Brain microvascular endothelial cell (primary cell): Measurements from ENCODE around the gene GRM4.

Experiments used
- DNase-seq: peaks from one replicate; pipeline ENCODE4 v3.0.0-alpha.2; 2020
- H3K27ac ChIP-seq: fragments of 250-450 bp; sonication (Bioruptor Pico); 2 replicates; pipeline ENCODE4 v1.5.1; 2020; ENCODE audit warnings: mild to moderate bottlenecking, moderate library complexity
- H3K27me3 ChIP-seq: fragments of 250-450 bp; sonication (Bioruptor Pico); replicated peaks from 2 replicates; pipeline ENCODE4 v1.5.1; 2020; ENCODE audit warnings: mild to moderate bottlenecking
- H3K36me3 ChIP-seq: fragments of 250-450 bp; sonication (Bioruptor Pico); replicated peaks from 2 replicates; pipeline ENCODE4 v1.5.1; 2020; ENCODE audit warnings: mild to moderate bottlenecking
- H3K4me3 ChIP-seq: 2 replicates; pipeline ENCODE4 v1.5.1; 2011; ENCODE audit warnings: low read depth, mild to moderate bottlenecking, control low read depth, low read length, moderate library complexity
- in situ Hi-C: cut with HindIII; loops from 2 replicates; pipeline ENCODE4 v1.10.0; 2017; ENCODE audit warnings: low sequenced_read_pairs, low pct_ligation_motif_present
- TF ChIP-seq, protein P1 (sequence below): IDR thresholded peaks from 2 replicates; pipeline ENCODE4 v1.5.1; 2011; ENCODE audit warnings: low read depth, mild to moderate bottlenecking, moderate library complexity, low read length, control low read depth, inconsistent platforms; ENCODE audit errors: missing control alignments

The GRM4 gene

DNA sequence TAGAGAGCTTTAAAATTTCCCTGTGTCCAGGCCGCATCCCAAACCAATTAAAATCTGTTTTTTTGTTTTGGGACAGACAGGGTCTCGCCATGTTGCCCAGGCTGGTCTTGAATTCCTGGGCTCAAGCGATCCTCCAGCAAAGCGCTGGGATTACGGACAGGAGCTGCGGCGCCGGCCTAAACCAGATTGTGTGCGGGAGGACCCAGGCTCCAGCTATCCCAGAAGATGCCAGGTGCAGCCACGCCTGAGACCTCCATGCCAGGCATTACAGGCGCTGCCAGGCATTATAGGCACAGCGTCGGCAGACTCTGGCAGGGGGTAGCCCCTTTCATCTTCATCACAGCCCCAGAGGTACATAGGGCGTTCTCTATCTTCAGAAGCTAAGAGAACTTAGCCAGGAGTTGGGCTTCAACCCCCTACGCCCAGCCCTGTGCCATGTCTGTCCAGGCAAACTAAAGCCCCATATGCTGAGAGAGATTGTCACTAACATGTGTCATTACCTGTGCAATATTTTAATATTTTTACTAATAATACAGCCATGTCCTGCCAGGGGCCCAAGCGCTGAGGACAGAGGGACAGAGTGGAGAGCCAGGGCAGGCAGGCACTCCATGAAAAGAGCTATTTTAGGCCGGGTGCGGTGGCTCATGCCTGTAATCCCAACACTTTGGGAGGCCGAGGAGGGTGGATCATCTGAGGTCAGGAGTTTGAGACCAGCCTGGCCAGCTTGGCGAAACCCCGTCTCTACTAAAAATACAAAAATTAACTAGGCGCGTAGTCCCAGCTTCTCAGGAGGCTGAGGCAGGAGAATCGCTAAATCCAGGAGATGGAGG, 9.8 kb upstream of the GRM4 start:
- DNase-seq = no peak
- H3K36me3 ChIP-seq = no peaks in the 10 kb centered on the region
- no peak overlapping the region for H3K27ac ChIP-seq
- TF ChIP-seq, protein P1, sequence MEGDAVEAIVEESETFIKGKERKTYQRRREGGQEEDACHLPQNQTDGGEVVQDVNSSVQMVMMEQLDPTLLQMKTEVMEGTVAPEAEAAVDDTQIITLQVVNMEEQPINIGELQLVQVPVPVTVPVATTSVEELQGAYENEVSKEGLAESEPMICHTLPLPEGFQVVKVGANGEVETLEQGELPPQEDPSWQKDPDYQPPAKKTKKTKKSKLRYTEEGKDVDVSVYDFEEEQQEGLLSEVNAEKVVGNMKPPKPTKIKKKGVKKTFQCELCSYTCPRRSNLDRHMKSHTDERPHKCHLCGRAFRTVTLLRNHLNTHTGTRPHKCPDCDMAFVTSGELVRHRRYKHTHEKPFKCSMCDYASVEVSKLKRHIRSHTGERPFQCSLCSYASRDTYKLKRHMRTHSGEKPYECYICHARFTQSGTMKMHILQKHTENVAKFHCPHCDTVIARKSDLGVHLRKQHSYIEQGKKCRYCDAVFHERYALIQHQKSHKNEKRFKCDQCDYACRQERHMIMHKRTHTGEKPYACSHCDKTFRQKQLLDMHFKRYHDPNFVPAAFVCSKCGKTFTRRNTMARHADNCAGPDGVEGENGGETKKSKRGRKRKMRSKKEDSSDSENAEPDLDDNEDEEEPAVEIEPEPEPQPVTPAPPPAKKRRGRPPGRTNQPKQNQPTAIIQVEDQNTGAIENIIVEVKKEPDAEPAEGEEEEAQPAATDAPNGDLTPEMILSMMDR = no peak
- no peak overlapping the region for H3K4me3 ChIP-seq
- peaks cover 29% of the 10 kb centered on the region for H3K27me3 ChIP-seq
- in situ Hi-C loops = no loop called here

DNA sequence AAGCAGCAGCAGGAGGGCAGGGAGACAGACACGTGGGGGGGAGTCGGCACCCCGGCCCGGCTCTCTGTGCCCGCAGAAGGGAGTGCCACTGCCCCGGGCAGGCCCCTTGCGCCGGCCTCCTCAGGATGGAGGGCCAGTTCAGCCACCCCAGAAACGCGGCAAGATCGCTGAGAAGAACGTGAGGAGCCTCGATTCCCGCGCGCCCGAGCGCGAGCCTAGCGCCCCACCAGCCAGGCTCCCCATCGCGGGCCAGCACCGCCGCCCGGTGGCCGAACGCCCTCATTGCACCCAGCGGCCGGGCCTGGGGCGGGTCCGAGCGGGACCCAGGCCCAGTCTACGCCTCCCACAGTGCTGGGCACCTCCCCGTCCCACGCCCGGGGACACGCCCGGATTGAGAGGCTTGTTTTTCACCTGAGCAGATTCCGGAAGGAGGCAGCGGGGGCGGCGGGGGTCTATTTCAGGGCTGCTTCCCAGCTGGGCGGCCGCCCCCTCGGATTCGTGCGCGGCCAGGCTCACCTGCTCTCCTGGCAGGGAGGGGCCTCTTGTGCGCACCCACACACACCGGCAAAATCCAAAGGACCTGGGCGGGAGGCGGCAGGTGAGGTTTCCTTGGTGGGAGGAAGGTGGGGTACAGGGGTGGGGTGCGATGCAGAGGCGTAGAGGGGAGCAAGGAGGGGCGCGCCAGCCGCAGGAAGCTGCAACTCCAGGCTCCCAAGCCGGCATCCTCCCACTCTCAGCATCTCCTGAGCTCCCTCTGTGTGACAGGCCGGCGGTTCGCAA, 9.0 kb upstream of the GRM4 start:
- H3K27me3 ChIP-seq = peaks cover 31% of the 10 kb centered on the region

DNA sequence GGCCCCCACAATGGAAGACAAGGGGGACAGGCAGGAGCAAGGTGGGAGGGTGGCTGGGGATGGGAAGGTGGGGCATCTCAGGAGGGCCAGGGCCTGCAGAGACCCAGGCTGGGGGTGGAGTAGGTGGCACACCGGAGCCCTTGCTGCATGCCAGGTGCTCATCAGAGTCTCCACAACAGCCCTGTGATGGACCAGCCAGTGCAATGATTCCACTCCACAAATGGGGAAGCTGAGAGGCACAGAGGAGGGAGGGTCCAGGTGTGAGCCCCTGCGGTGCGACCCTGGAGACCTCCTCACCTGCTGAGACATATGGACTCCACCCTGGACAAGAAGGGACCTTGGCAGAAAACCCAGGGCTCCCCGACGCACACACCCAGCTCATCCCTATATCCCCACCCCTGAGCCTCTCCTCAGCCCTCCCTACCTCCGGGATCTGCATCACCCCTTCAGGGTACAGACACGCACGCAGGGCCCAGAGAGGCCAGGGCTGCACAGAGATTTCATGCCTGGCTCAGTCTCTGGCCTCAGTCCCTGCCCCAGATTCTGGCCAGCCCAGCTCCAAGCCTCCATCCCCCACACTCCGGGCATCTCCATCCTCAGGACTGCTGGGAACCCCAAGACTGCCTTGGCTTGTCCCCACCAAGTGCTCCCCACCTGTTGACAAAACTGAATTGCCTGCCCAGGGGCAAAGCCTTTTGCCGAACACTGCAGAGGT, 7.1 kb upstream of the GRM4 start:
- no peak for DNase-seq
- H3K36me3 ChIP-seq = no peaks in the 10 kb centered on the region
- H3K27me3 ChIP-seq = peaks cover 39% of the 10 kb centered on the region
- TF ChIP-seq, protein P1 = no peak
- no peak overlapping the region for H3K27ac ChIP-seq
- no peak overlapping the region for H3K4me3 ChIP-seq
- in situ Hi-C loops = no loop called here

More for the DNA sequence above, 9.0 kb upstream of the GRM4 start:
- TF ChIP-seq, protein P1 = peak; percentile 63
- no peak overlapping the region for H3K27ac ChIP-seq
- peak overlapping the region; percentile 20 for H3K4me3 ChIP-seq
- peak; percentile 21 for DNase-seq
- no peaks in the 10 kb centered on the region for H3K36me3 ChIP-seq
- in situ Hi-C loops = no loop called here

DNA sequence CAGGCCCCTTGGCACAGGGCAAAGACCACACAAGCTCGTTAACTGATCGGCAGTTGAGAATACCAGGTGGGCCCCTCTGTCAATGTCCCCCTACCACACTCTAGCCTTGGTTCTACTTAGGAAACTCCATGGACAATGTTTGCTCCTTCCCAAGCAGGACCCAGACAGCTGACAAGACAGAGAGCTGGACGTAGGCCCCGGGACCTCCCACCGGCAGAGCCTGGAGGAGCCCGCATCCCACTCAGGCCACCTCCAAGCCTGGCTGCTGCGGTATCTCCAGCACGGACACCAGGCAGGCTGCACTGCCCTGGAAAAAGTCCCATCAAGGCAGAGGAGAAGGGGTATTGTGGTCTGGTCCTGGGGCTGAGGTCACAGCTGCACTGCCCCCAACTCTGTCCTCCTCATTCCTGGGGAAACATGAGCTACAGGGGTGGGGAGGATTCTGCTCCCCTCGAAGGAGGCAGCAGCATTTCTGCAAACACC, 6.2 kb upstream of the GRM4 start:
- H3K27me3 ChIP-seq = peaks cover 39% of the 10 kb centered on the region
- H3K4me3 ChIP-seq = no peak overlapping the region
- no peak overlapping the region for H3K27ac ChIP-seq
- DNase-seq = no peak
- no peaks in the 10 kb centered on the region for H3K36me3 ChIP-seq
- TF ChIP-seq, protein P1 = no peak
- in situ Hi-C loops = no loop called here

DNA sequence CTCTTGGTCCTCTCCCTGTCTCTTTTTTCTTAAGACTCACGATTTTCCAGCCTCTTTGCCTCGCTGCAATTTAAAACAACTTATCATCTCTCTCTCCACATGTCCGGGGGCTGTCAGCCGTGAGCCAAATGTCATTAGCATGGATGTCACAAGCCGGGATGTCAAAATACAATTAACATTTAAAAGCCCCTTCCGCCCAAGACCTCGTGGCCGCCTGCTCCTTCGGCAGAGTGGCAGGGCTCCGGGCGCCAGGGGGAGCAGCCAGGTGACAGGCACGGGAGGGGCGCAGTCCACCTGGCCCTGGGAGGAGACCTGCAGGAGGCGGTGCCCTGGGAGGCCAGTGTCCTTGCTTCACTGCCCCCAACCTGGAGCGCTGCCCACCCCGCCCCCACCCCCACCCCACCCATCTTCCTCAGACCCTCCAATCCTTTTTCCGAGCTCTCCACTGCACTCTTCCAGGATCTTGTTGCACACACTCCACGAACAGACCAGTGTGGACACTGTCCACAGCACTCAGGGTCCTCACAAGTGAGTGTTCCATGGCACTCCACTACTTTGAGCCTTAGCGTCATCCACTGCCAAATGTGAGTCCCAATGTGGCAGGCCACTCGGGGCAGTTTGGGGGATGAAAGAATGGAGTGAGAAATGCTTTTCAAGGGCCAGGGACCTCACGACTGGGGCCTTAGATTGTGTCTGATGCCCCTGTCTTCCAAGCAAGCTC, 5.6 kb upstream of the GRM4 start:
- no peak for DNase-seq
- Histone ChIP-seq H3K36me3 (no peaks in the 10 kb centered on the region), H3K27me3 (peaks cover 39% of the 10 kb centered on the region), H3K4me3 (no peak overlapping the region), H3K27ac (no peak overlapping the region)
- in situ Hi-C loops = no loop called here
- TF ChIP-seq, protein P1 = no peak
